ENCODE measurements around the gene IL7R.
"Not testable (repeated sequence)": the region's sequence is repeated elsewhere in the genome, so short reads cannot be mapped to it uniquely, and the experiment has no call there.

GRCh38 chr5:35892799-35893198 is 36.1 kb downstream of the IL7R start:
- not testable (repeated sequence) for TF ChIP-seq CTCF (conservative IDR thresholded peaks at IDR 0.05; ENCODE audit: low read depth, low read length); EZH2 (IDR thresholded peaks at IDR 0.05; ENCODE audit: borderline replicate concordance, low read depth, low read length, poor library complexity, severe bottlenecking)
